Naive thymus-derived CD4-positive, alpha-beta T cell (primary cell): ENCODE results near the gene DRGX. TPM values are rescaled to one million over a fixed set of nuclear protein-coding genes. Genes with fewer than 3 reads are reported as not detected.
A peak's percentile ranks its signal among the peaks of the same experiment; 100 is the strongest.

Source experiments
- ATAC-seq: fragments of 150-1000 bp; cut with Tn5 transposase; 2 replicates; pipeline ENCODE4 v1.10.0; 2021; ENCODE audit warnings: mild to moderate bottlenecking, moderate library complexity
- CTCF ChIA-PET: fragments of 350-600 bp; sonication (Branson Sonifier 250); formaldehyde crosslinking; loops from one replicate; lab custom pipeline; 2021; ENCODE audit warnings: antibody characterized with exemption; lab: Charles Lee
- POLR2A ChIA-PET: fragments of 350-600 bp; sonication (Branson Sonifier 250); formaldehyde crosslinking; loops from one replicate; lab custom pipeline; 2021; ENCODE audit warnings: antibody characterized with exemption, inconsistent platforms; lab: Charles Lee
- DNase-seq, 9 donors: peaks; one replicate each; pipeline versions ENCODE4 v3.0.0 to v3.0.0-alpha.2; 2020 to 2022; ENCODE audit warnings: mixed read lengths in 1 of 9
- H3K27ac ChIP-seq: one replicate; pipeline ENCODE4 v1.7.0; 2013; ENCODE audit warnings: mild to moderate bottlenecking, low read depth, low read length, moderate library complexity
- H3K27me3 ChIP-seq, 2 donors: one replicate each; pipeline ENCODE4 v1.7.0; 2013; ENCODE audit warnings: low read length in 2 of 2, mild to moderate bottlenecking in 2 of 2, moderate library complexity in 2 of 2; ENCODE audit not compliant: control insufficient read depth in 2 of 2, insufficient read depth in 2 of 2
- H3K36me3 ChIP-seq, 3 experiments: 1 replicate in 2 of 3; 2 replicates in 1 of 3; pipeline ENCODE4 v1.7.0; 2013; ENCODE audit warnings: low read length in 3 of 3, mild to moderate bottlenecking in 3 of 3, moderate library complexity in 1 of 3; ENCODE audit not compliant: insufficient read depth in 3 of 3, control insufficient read depth in 2 of 3
- H3K4me1 ChIP-seq, 2 donors: one replicate each; pipeline ENCODE4 v1.7.0; 2013; ENCODE audit warnings: low read length in 2 of 2, mild to moderate bottlenecking in 2 of 2, moderate library complexity in 1 of 2; ENCODE audit not compliant: control insufficient read depth in 2 of 2, insufficient read depth in 2 of 2
- H3K4me3 ChIP-seq: 2 replicates; pipeline ENCODE4 v1.7.0; 2013; ENCODE audit warnings: mild to moderate bottlenecking, low read length
- H3K9me3 ChIP-seq, 3 experiments: 1 replicate in 2 of 3; 2 replicates in 1 of 3; pipeline ENCODE4 v1.7.0; 2013; ENCODE audit warnings: low read length in 3 of 3; ENCODE audit not compliant: control insufficient read depth in 2 of 3
- H3K27ac Mint-ChIP-seq, 9 donors: one replicate each; pipeline ENCODE4 v1.8.0; 2020 to 2022; ENCODE audit warnings: mixed read lengths in 9 of 9, mild to moderate bottlenecking in 8 of 9, moderate library complexity in 5 of 9, inconsistent platforms in 2 of 9
- H3K27me3 Mint-ChIP-seq, 5 donors: one replicate each; pipeline ENCODE4 v1.8.0; 2021 to 2022; ENCODE audit warnings: mixed read lengths in 5 of 5, mild to moderate bottlenecking in 1 of 5
- H3K36me3 Mint-ChIP-seq, 5 donors: one replicate each; pipeline ENCODE4 v1.8.0; 2020 to 2022; ENCODE audit warnings: mixed read lengths in 5 of 5, mild to moderate bottlenecking in 3 of 5, inconsistent platforms in 1 of 5
- H3K4me1 Mint-ChIP-seq, 7 donors: one replicate each; pipeline ENCODE4 v1.8.0; 2020 to 2022; ENCODE audit warnings: mixed read lengths in 7 of 7, mild to moderate bottlenecking in 3 of 7, inconsistent platforms in 1 of 7
- H3K4me3 Mint-ChIP-seq, 10 donors: one replicate each; pipeline ENCODE4 v1.8.0; 2020 to 2022; ENCODE audit warnings: mild to moderate bottlenecking in 10 of 10, mixed read lengths in 10 of 10, moderate library complexity in 6 of 10, inconsistent platforms in 2 of 10
- H3K9me3 Mint-ChIP-seq, 11 donors: one replicate each; pipeline ENCODE4 v1.8.0; 2020 to 2022; ENCODE audit warnings: mixed read lengths in 11 of 11, mild to moderate bottlenecking in 4 of 11, inconsistent platforms in 1 of 11, moderate library complexity in 1 of 11
- intact Hi-C, 2 donors: fragments of 100-400 bp; cut with micrococcal nuclease; formaldehyde crosslinking; loops; one replicate each; pipeline ENCODE4 v1.15.1; 2023
- polyA plus RNA-seq, 2 donors: library from polyadenylated mRNA; unstranded; fragments of 300-500 nt; fragmentation: Illumina TruSeq; gene quantifications; one replicate each; pipeline ENCODE4 v1.2.3, GENCODE V29; 2021
- total RNA-seq, 6 experiments: library from RNA in 5 of 6; stranded (reverse) in 5 of 6; gene quantifications; 1 replicate in 5 of 6; 2 replicates in 1 of 6; pipeline ENCODE4 v1.2.3 and lab custom pipeline; 2021 to 2026

DRGX gene
- total and polyA plus RNA-seq, 7 experiments from 2014 or later: not detected

DNA sequence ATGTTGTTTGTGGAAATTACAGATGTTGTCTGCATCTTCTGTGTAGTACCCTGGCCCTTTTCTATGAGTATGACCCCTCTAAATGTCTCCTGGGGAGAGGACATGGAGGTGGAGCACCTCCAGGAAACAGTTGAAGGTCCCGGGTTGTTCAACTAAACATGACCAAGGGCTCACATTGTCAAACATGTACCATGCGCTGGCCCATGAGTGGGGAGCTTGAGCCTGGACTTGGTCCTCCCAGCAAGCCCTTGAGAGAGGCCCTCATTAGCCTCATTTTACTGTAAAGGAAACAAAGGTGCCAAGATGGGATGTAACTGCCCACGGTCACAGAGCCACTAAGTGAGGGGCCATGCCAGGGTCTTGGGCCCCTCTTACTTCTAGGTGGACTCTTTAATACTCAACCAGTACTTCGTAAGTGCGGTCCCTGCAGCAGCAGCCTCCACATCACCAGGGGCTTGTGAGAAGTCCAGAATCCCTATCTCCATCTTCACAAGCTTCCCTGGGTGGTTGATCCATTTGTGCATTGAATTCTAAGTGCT is 65.7 kb downstream of the DRGX start:
- Histone ChIP-seq H3K27ac (no peak overlapping the region), H3K4me1 (no peaks in the 10 kb centered on the region), H3K4me3 (no peak overlapping the region), H3K36me3 (no peaks in the 10 kb centered on the region), H3K27me3 (no peaks in the 10 kb centered on the region), H3K9me3 (no peaks in the 10 kb centered on the region)
- ATAC-seq (no peak), DNase-seq (no peak)
- Mint-ChIP-seq H3K4me3 (no peak overlapping the region), H3K27me3 (peaks cover 0 to 9% (median 0%) of the 10 kb centered on the region in 5 donors), H3K36me3 (peaks cover 0 to 4% (median 0%) of the 10 kb centered on the region in 5 donors), H3K27ac (no peak overlapping the region), H3K4me1 (peaks cover 0 to 10% (median 2%) of the 10 kb centered on the region in 7 donors), H3K9me3 (peaks cover 0 to 14% (median 4%) of the 10 kb centered on the region in 11 donors)
- ChIA-PET POLR2A (no interaction called here), CTCF (no interaction called here)
- intact Hi-C loops: no loop called here

GRCh38 chr10:49329146-49329505 is 66.8 kb downstream of the DRGX start:
- POLR2A ChIA-PET: no interaction called here
- Histone ChIP-seq H3K27ac (no peak overlapping the region), H3K4me1 (no peaks in the 10 kb centered on the region), H3K36me3 (no peaks in the 10 kb centered on the region), H3K27me3 (no peaks in the 10 kb centered on the region), H3K9me3 (no peaks in the 10 kb centered on the region), H3K4me3 (no peak overlapping the region)
- Mint-ChIP-seq H3K9me3 (peaks cover 0 to 7% (median 0%) of the 10 kb centered on the region in 11 donors), H3K27me3 (peaks cover 0 to 13% (median 5%) of the 10 kb centered on the region in 5 donors), H3K4me3 (no peak overlapping the region), H3K27ac (no peak overlapping the region), H3K4me1 (peaks cover 0 to 5% (median 0%) of the 10 kb centered on the region in 7 donors), H3K36me3 (peaks cover 0 to 4% (median 0%) of the 10 kb centered on the region in 5 donors)
- intact Hi-C loops: no loop called here
- CTCF ChIA-PET: no interaction called here
- DNase-seq: no peak
- no peak for ATAC-seq

GRCh38 chr10:49328401-49329145 is 67.3 kb downstream of the DRGX start:
- H3K4me1 Mint-ChIP-seq: peaks cover 0 to 4% (median 0%) of the 10 kb centered on the region in 7 donors
- Histone ChIP-seq H3K36me3 (no peaks in the 10 kb centered on the region), H3K27ac (no peak overlapping the region), H3K9me3 (no peaks in the 10 kb centered on the region), H3K4me3 (no peak overlapping the region), H3K27me3 (no peaks in the 10 kb centered on the region), H3K4me1 (no peaks in the 10 kb centered on the region)
- POLR2A ChIA-PET: no interaction called here
- no peak overlapping the region for H3K27ac Mint-ChIP-seq
- CTCF ChIA-PET: no interaction called here
- H3K9me3 Mint-ChIP-seq: peaks cover 0 to 2% (median 0%) of the 10 kb centered on the region in 11 donors
- H3K27me3 Mint-ChIP-seq: peaks cover 0 to 13% (median 5%) of the 10 kb centered on the region in 5 donors
- H3K4me3 Mint-ChIP-seq: peak overlapping the region in 1 of 10 donors; percentile 20
- DNase-seq (no peak), ATAC-seq (no peak)
- H3K36me3 Mint-ChIP-seq: no peaks in the 10 kb centered on the region
- intact Hi-C loops: no loop called here

GRCh38 chr10:49327036-49327813 is 68.7 kb downstream of the DRGX start:
- Mint-ChIP-seq H3K27ac (no peak overlapping the region), H3K4me3 (no peak overlapping the region), H3K9me3 (no peaks in the 10 kb centered on the region), H3K27me3 (peaks cover 0 to 13% (median 5%) of the 10 kb centered on the region in 5 donors), H3K4me1 (peaks cover 0 to 2% (median 0%) of the 10 kb centered on the region in 7 donors), H3K36me3 (no peaks in the 10 kb centered on the region)
- Histone ChIP-seq H3K4me1 (no peaks in the 10 kb centered on the region), H3K36me3 (no peaks in the 10 kb centered on the region), H3K4me3 (no peak overlapping the region), H3K27me3 (no peaks in the 10 kb centered on the region), H3K9me3 (no peaks in the 10 kb centered on the region), H3K27ac (no peak overlapping the region)
- intact Hi-C loops: no loop called here
- ChIA-PET CTCF (no interaction called here), POLR2A (no interaction called here)
- DNase-seq: no peak
- no peak for ATAC-seq

- Mint-ChIP-seq H3K27me3 (peaks cover 0 to 13% (median 5%) of the 10 kb centered on the region in 5 donors), H3K27ac (no peak overlapping the region), H3K4me3 (no peak overlapping the region), H3K36me3 (no peaks in the 10 kb centered on the region), H3K9me3 (peaks cover 0 to 3% (median 0%) of the 10 kb centered on the region in 11 donors), H3K4me1 (peaks cover 0 to 2% (median 0%) of the 10 kb centered on the region in 7 donors)
- Histone ChIP-seq H3K9me3 (no peaks in the 10 kb centered on the region), H3K4me1 (no peaks in the 10 kb centered on the region), H3K27ac (no peak overlapping the region), H3K4me3 (no peak overlapping the region), H3K27me3 (no peaks in the 10 kb centered on the region), H3K36me3 (no peaks in the 10 kb centered on the region)
- no peak for DNase-seq
- peak; percentile 27 for ATAC-seq
- ChIA-PET POLR2A (no interaction called here), CTCF (no interaction called here)
- intact Hi-C loops: no loop called here
Observed at GRCh38 chr10:49325916-49326783, 69.7 kb downstream of the DRGX start.

DNA sequence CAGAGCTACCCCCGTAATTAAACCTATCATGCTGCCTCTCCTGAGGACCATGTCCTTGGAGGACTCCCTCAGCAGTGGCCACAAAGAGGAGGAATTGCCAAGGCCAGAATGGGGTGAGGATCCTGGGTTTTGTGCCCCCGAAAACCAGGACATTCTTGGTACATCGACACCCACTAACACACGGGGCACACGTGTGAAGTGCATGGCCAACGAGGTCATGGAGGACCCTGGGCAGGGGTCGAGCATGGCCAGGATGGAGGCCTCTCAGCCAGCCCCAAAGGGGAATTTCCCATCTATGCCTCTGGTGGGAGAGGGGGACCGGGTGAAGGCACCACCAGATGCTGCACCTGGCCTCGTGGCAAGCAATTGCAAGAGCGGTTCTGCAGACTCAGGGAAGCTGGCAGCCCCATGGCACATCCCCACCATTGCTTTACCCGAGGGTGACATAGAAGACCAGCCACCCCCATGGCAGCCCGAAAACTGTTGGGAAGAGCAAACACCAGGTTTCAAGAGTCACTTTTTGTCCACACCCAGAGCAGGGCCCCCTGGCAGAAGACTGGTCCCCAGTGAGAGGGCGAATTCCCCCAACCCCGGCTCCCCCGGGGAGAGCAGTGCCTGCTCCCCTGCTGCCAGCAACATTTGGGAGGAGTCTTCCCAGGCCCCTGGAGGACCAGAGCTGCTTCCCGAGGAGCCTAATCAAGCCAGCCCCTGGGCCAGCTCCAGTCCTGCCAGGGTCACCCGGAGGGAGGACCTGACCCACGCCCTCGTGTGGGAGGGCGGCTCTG is 70.6 kb downstream of the DRGX start:
- no peaks in the 10 kb centered on the region for H3K36me3 Mint-ChIP-seq
- ATAC-seq (no peak), DNase-seq (no peak)
- Histone ChIP-seq H3K27me3 (no peaks in the 10 kb centered on the region), H3K36me3 (no peaks in the 10 kb centered on the region), H3K27ac (no peak overlapping the region), H3K4me3 (no peak overlapping the region), H3K9me3 (no peaks in the 10 kb centered on the region), H3K4me1 (no peaks in the 10 kb centered on the region)
- no peak overlapping the region for H3K27ac Mint-ChIP-seq
- no peak overlapping the region for H3K4me3 Mint-ChIP-seq
- intact Hi-C loops: no loop called here
- H3K27me3 Mint-ChIP-seq: peaks cover 0 to 13% (median 5%) of the 10 kb centered on the region in 5 donors
- peaks cover 0 to 3% (median 0%) of the 10 kb centered on the region in 11 donors for H3K9me3 Mint-ChIP-seq
- peaks cover 0 to 2% (median 0%) of the 10 kb centered on the region in 7 donors for H3K4me1 Mint-ChIP-seq
- POLR2A ChIA-PET: no interaction called here
- CTCF ChIA-PET: no interaction called here
